H1 (cell line): ENCODE measurements around the gene PHLDB3. TPM values are rescaled to one million over a fixed set of nuclear protein-coding genes. Genes with fewer than 3 reads are reported as not detected.

Source experiments
- CTCF ChIA-PET: fragments of 300-600 bp; sonication (Branson Sonifier 250); formaldehyde crosslinking; loops from one replicate; lab custom pipeline; 2021; ENCODE audit not compliant: partially characterized antibody; lab: Charles Lee
- POLR2A ChIA-PET: fragments of 300-600 bp; sonication (Branson Sonifier 250); formaldehyde crosslinking; loops from one replicate; lab custom pipeline; 2021; ENCODE audit warnings: inconsistent platforms; ENCODE audit not compliant: partially characterized antibody; lab: Charles Lee
- DNase-seq, 2 experiments: peaks; one replicate each; pipeline versions ENCODE4 v3.0.0 to v3.0.0-alpha.2; 2010 to 2022; ENCODE audit warnings: low spot score in 2 of 2, low read depth in 1 of 2, mixed read lengths in 1 of 2
- FAIRE-seq: peaks from 2 replicates; lab custom pipeline; 2011; peaks lifted over from hg19 to GRCh38; lab: Jason Lieb, UNC
- H2AFZ ChIP-seq: 2 replicates; pipeline ENCODE4 v1.8.1; 2012; ENCODE audit warnings: low read length, inconsistent platforms
- H2AK5ac ChIP-seq: 2 replicates; pipeline ENCODE4 v1.6.1; 2013; ENCODE audit warnings: low read depth, low read length
- H2BK120ac ChIP-seq: replicated peaks from 2 replicates; pipeline ENCODE3; 2013; ENCODE audit warnings: low read depth, low read length, inconsistent platforms
- H2BK12ac ChIP-seq: 2 replicates; pipeline ENCODE4 v1.6.1; 2013; ENCODE audit warnings: low read depth, low read length
- H2BK15ac ChIP-seq: 2 replicates; pipeline ENCODE4 v1.6.1; 2013; ENCODE audit warnings: low read length
- H2BK20ac ChIP-seq: 2 replicates; pipeline ENCODE4 v1.6.1; 2013; ENCODE audit warnings: low read length
- H2BK5ac ChIP-seq: 2 replicates; pipeline ENCODE4 v1.6.1; 2013; ENCODE audit warnings: low read depth, low read length
- H3K14ac ChIP-seq: 2 replicates; pipeline ENCODE4 v1.6.1; 2013; ENCODE audit warnings: inconsistent platforms; ENCODE audit not compliant: insufficient read length
- H3K18ac ChIP-seq: 2 replicates; pipeline ENCODE4 v1.6.1; 2013; ENCODE audit warnings: low read length; ENCODE audit errors: extremely low read depth
- H3K23ac ChIP-seq: 2 replicates; pipeline ENCODE4 v1.6.1; 2013; ENCODE audit warnings: inconsistent platforms; ENCODE audit not compliant: insufficient read length
- H3K23me2 ChIP-seq: 2 replicates; pipeline ENCODE4 v1.6.1; 2013; ENCODE audit warnings: low read depth, low read length
- H3K27ac ChIP-seq: 2 replicates; pipeline ENCODE4 v1.6.1; 2011; ENCODE audit warnings: low read depth, low read length, inconsistent platforms
- H3K27me3 ChIP-seq, 4 experiments: replicated peaks in 1 of 4; 1 replicate in 1 of 4; 2 replicates in 3 of 4; pipeline versions ENCODE4 v1.6.1 to v1.8.1; 2011 to 2013; ENCODE audit warnings: low read length in 3 of 4, mild to moderate bottlenecking in 3 of 4, inconsistent platforms in 2 of 4, mixed read lengths in 2 of 4, moderate library complexity in 1 of 4; ENCODE audit not compliant: control insufficient read depth in 3 of 4, insufficient read depth in 3 of 4; ENCODE audit errors: extremely low read depth in 1 of 4
- H3K36me3 ChIP-seq, 4 experiments: 2 replicates each; pipeline versions ENCODE4 v1.6.1 to v1.8.1; 2011 to 2013; ENCODE audit warnings: mild to moderate bottlenecking in 4 of 4, low read length in 3 of 4, moderate library complexity in 2 of 4, control low read depth in 1 of 4, inconsistent platforms in 1 of 4; ENCODE audit not compliant: insufficient read depth in 4 of 4, control insufficient read depth in 2 of 4
- H3K4ac ChIP-seq: replicated peaks from 2 replicates; pipeline ENCODE3; 2013; ENCODE audit warnings: low read length, low read depth, mixed read lengths, inconsistent platforms; ENCODE audit not compliant: insufficient read length
- H3K4me1 ChIP-seq, 4 experiments: replicated peaks in 1 of 4; 1 replicate in 1 of 4; 2 replicates in 3 of 4; pipeline versions ENCODE4 v1.6.1 to v1.8.1; 2011 to 2013; ENCODE audit warnings: low read length in 3 of 4, inconsistent platforms in 2 of 4, mixed read lengths in 1 of 4; ENCODE audit not compliant: insufficient read depth in 4 of 4, control insufficient read depth in 3 of 4
- H3K4me2 ChIP-seq, 2 experiments: 2 replicates each; pipeline versions ENCODE4 v1.6.1 to v1.8.1; 2011 to 2013; ENCODE audit warnings: low read depth in 2 of 2, low read length in 2 of 2, control low read depth in 1 of 2, inconsistent platforms in 1 of 2, mild to moderate bottlenecking in 1 of 2; ENCODE audit not compliant: insufficient read depth in 1 of 2
- H3K4me3 ChIP-seq, 4 experiments: fragments of 200-600, 300-600 bp in 1 of 4; sonication (generic), shearing (Covaris generic), sonication (Bioruptor Twin) in 1 of 4; 2 replicates each; pipeline versions ENCODE4 v1.5.1 to v1.8.1; 2011 to 2016; ENCODE audit warnings: low read length in 4 of 4, low read depth in 3 of 4, control low read depth in 2 of 4, inconsistent platforms in 2 of 4, mild to moderate bottlenecking in 2 of 4, mixed read lengths in 1 of 4, moderate library complexity in 1 of 4; ENCODE audit not compliant: insufficient read depth in 2 of 4; ENCODE audit errors: extremely low read depth in 1 of 4
- H3K56ac ChIP-seq: replicated peaks from 2 replicates; pipeline ENCODE3; 2013; ENCODE audit warnings: low read depth, mild to moderate bottlenecking, mixed read lengths, low read length, inconsistent platforms; ENCODE audit not compliant: insufficient read length
- H3K79me1 ChIP-seq: 2 replicates; pipeline ENCODE4 v1.6.1; 2013; ENCODE audit warnings: low read depth, low read length, control low read depth
- H3K79me2 ChIP-seq, 2 experiments: 2 replicates each; pipeline versions ENCODE4 v1.6.1 to v1.8.1; 2012 to 2013; ENCODE audit warnings: low read length in 2 of 2, mild to moderate bottlenecking in 2 of 2, inconsistent platforms in 1 of 2; ENCODE audit not compliant: insufficient read depth in 2 of 2, control insufficient read depth in 1 of 2
- H3K9ac ChIP-seq, 4 experiments: replicated peaks in 1 of 4; 1 replicate in 1 of 4; 2 replicates in 3 of 4; pipeline versions ENCODE4 v1.6.1 to v1.8.1; 2011 to 2013; ENCODE audit warnings: low read depth in 3 of 4, low read length in 3 of 4, control low read depth in 2 of 4, mild to moderate bottlenecking in 2 of 4, moderate library complexity in 2 of 4, inconsistent platforms in 1 of 4; ENCODE audit errors: extremely low read depth in 1 of 4
- H3K9me3 ChIP-seq, 2 experiments: 2 replicates each; pipeline versions ENCODE4 v1.6.1 to v1.8.1; 2012 to 2013; ENCODE audit warnings: mild to moderate bottlenecking in 2 of 2, moderate library complexity in 2 of 2, control low read depth in 1 of 2, inconsistent platforms in 1 of 2, low read depth in 1 of 2, low read length in 1 of 2, mixed read lengths in 1 of 2; ENCODE audit not compliant: insufficient read depth in 2 of 2
- H4K20me1 ChIP-seq, 2 experiments: replicated peaks in 1 of 2; 2 replicates each; pipeline versions ENCODE3 to v1.8.1; 2011 to 2013; ENCODE audit warnings: inconsistent platforms in 2 of 2, low read length in 2 of 2, mild to moderate bottlenecking in 1 of 2; ENCODE audit not compliant: insufficient read depth in 2 of 2, control insufficient read depth in 1 of 2
- H4K5ac ChIP-seq: 2 replicates; pipeline ENCODE4 v1.6.1; 2013; ENCODE audit warnings: low read length, low read depth, mixed read lengths, inconsistent platforms; ENCODE audit not compliant: insufficient read length
- H4K8ac ChIP-seq: 2 replicates; pipeline ENCODE4 v1.8.0; 2013; ENCODE audit warnings: mild to moderate bottlenecking, moderate library complexity, low read length, inconsistent platforms; ENCODE audit not compliant: insufficient read depth; ENCODE audit errors: extremely low read depth
- H4K91ac ChIP-seq: replicated peaks from 2 replicates; pipeline ENCODE3; 2013; ENCODE audit warnings: low read length, mixed read lengths, inconsistent platforms; ENCODE audit not compliant: insufficient read length
- CEBPB ChIP-seq: IDR thresholded peaks from 2 replicates; pipeline ENCODE4 v1.6.1; 2012; ENCODE audit warnings: low read depth, low read length
- EGR1 ChIP-seq: IDR thresholded peaks from 2 replicates; pipeline ENCODE4 v1.6.1; 2011; ENCODE audit warnings: low read depth, low read length, borderline replicate concordance
- GTF2F1 ChIP-seq: IDR thresholded peaks from 2 replicates; pipeline ENCODE4 v1.6.1; 2012; ENCODE audit warnings: low read depth, low read length, improper control_type of control experiment, borderline replicate concordance
- JUN ChIP-seq: IDR thresholded peaks from 2 replicates; pipeline ENCODE4 v1.6.1; 2011; ENCODE audit warnings: low read depth, mild to moderate bottlenecking, improper control_type of control experiment, low read length
- KDM4A ChIP-seq: IDR thresholded peaks from one replicate; pipeline ENCODE4 v1.7.1; 2012; ENCODE audit warnings: low read depth, mild to moderate bottlenecking, moderate library complexity, low read length, inconsistent platforms; ENCODE audit not compliant: severe bottlenecking
- PHF8 ChIP-seq: fragments of 200-600 bp; sonication (generic); conservative IDR thresholded peaks from 2 replicates; pipeline ENCODE4 v1.7.1; 2012; ENCODE audit warnings: low read depth, mild to moderate bottlenecking, inconsistent platforms, low read length, moderate library complexity
- RXRA ChIP-seq: IDR thresholded peaks from 2 replicates; pipeline ENCODE4 v1.6.1; 2011; ENCODE audit warnings: low read depth, mild to moderate bottlenecking, low read length, moderate library complexity; ENCODE audit not compliant: insufficient read depth
- SRF ChIP-seq: IDR thresholded peaks from 2 replicates; pipeline ENCODE4 v1.6.1; 2011; ENCODE audit warnings: mild to moderate bottlenecking, low read depth, low read length, moderate library complexity
- WGBS, 2 experiments: shearing (Covaris generic) in 1 of 2; methylation state at CpG; one replicate each; pipeline versions ENCODE4 v1.1.6 to v1.1.7; 2013 to 2015; ENCODE audit warnings: low lambda C conversion rate in 2 of 2, mixed read lengths in 2 of 2, inconsistent platforms in 1 of 2, low coverage in 1 of 2, missing lambda C conversion rate in 1 of 2; ENCODE audit not compliant: insufficient replicate concordance in 2 of 2, insufficient coverage in 1 of 2, insufficient read length in 1 of 2; ENCODE audit errors: extremely low coverage in 1 of 2, missing lambda C conversion rate in 1 of 2; 5-methylcytosine and 5-hydroxymethylcytosine counted together
- polyA plus RNA-seq, 7 experiments: library from polyadenylated mRNA; depleted of rRNA in 3 of 7; stranded (reverse) in 5 of 7; unstranded in 2 of 7; fragments of >200 nt in 5 of 7; fragments of 200-250 nt in 2 of 7; gene quantifications; 1 replicate in 5 of 7; 2 replicates in 1 of 7; 4 replicates in 1 of 7; pipeline versions ENCODE4 v1.2.1 to v1.2.3, GENCODE V29; 2011 to 2013; ENCODE audit warnings: missing spikeins in 2 of 7, mixed read lengths in 2 of 7
- total RNA-seq: library from RNA; stranded (reverse); fragmentation: NEBNext Ultra II Directional; extraction: Animal tissue kit (Norgen Biotek cat#: 25700); gene quantifications from 2 replicates; pipeline ENCODE4 v1.2.1, GENCODE V29; 2021
- TF ChIP-seq, protein P1 (sequence below): IDR thresholded peaks from 2 replicates; pipeline ENCODE4 v1.6.1; 2012; ENCODE audit warnings: low read length, inconsistent platforms

The PHLDB3 gene
- total and polyA plus RNA-seq, 2 of the 8 experiments (the other 6 are each of a cell fraction or from before 2014, with no cell fraction given), result 4.0 to 8.5 TPM

- H2BK5ac ChIP-seq, result no peak overlapping the region
- no peak overlapping the region for H3K23ac ChIP-seq
- peaks cover 2 to 14% (median 10%) of the 10 kb centered on the region in 4 experiments for H3K27me3 ChIP-seq
- H3K4ac ChIP-seq, result no peak overlapping the region
- H4K5ac ChIP-seq, result no peak overlapping the region
- no peak overlapping the region for H3K18ac ChIP-seq
- H3K14ac ChIP-seq, result no peak overlapping the region
- H3K36me3 ChIP-seq, result no peaks in the 10 kb centered on the region
- no peak for DNase-seq
- no peak overlapping the region for H2AK5ac ChIP-seq
- H3K4me1 ChIP-seq, result peaks cover 0 to 11% (median 5%) of the 10 kb centered on the region in 4 experiments; a peak in 6 of 7 replicates
- TF ChIP-seq GTF2F1 (no peak), JUN (no peak), EGR1 (no peak), KDM4A (no peak), RXRA (no peak), CEBPB (no peak), SRF (no peak), PHF8 (no peak)
- TF ChIP-seq, protein P1, sequence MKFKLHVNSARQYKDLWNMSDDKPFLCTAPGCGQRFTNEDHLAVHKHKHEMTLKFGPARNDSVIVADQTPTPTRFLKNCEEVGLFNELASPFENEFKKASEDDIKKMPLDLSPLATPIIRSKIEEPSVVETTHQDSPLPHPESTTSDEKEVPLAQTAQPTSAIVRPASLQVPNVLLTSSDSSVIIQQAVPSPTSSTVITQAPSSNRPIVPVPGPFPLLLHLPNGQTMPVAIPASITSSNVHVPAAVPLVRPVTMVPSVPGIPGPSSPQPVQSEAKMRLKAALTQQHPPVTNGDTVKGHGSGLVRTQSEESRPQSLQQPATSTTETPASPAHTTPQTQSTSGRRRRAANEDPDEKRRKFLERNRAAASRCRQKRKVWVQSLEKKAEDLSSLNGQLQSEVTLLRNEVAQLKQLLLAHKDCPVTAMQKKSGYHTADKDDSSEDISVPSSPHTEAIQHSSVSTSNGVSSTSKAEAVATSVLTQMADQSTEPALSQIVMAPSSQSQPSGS, result no peak
- H4K91ac ChIP-seq, result no peak overlapping the region
- no peak overlapping the region for H3K4me2 ChIP-seq
- ChIA-PET CTCF (interaction anchor here (0.7 to 10.0 kb wide), 7 partner anchors 13 to 131 kb away, joined by 3 to 192 read pairs (median 4); no protein-coding TSS in a partner anchor), POLR2A (interaction anchor here (0.6 kb wide), 1 partner anchor 26 kb away, joined by 3 read pairs; no protein-coding TSS in a partner anchor)
- no peak for FAIRE-seq
- no peak overlapping the region for H2BK12ac ChIP-seq
- no peak overlapping the region for H3K4me3 ChIP-seq
- no peaks in the 10 kb centered on the region for H3K79me2 ChIP-seq
- H2BK120ac ChIP-seq, result no peak overlapping the region
- H3K9me3 ChIP-seq, result no peaks in the 10 kb centered on the region; a peak in 1 of 4 replicates
- WGBS, 2 experiments, result 84% methylated on average over 5 of the region's 5 CpGs; no CpG with 5 or more reads in 1 of the 2 experiments
- peaks cover 0 to 1% of the 10 kb centered on the region in 2 experiments for H4K20me1 ChIP-seq
- H3K79me1 ChIP-seq, result no peaks in the 10 kb centered on the region
- H2BK15ac ChIP-seq, result no peak overlapping the region
- H4K8ac ChIP-seq, result no peak overlapping the region
- no peak overlapping the region for H2AFZ ChIP-seq
- H3K56ac ChIP-seq, result no peak overlapping the region
- H2BK20ac ChIP-seq, result no peak overlapping the region
- peaks cover 15% of the 10 kb centered on the region for H3K23me2 ChIP-seq
- H3K27ac ChIP-seq, result no peak overlapping the region
- H3K9ac ChIP-seq, result no peak overlapping the region
Observed at GRCh38 chr19:43522929-43523328, 18.4 kb upstream of the PHLDB3 start.
